KG1 (cell line): ENCODE measurements around the gene ESPN.
"Not testable (repeated sequence)": the region's sequence is repeated elsewhere in the genome, so short reads cannot be mapped to it uniquely, and the experiment has no call there.

Experiments
- DNase-seq: peaks from one replicate; lab custom pipeline; 2025; lab: John Stamatoyannopoulos, UW

Gene ESPN

GRCh38 chr1:6424619-6425593 is at the start of gene ESPN:
TSS of gene ESPN (plus strand) at chr1:6424776. CDS start at chr1:6424956, 180 bp downstream.
- no peak for DNase-seq

GRCh38 chr1:6378096-6378746 is 46.4 kb upstream of the ESPN start:
- no peak for DNase-seq

- DNase-seq, result no peak
Observed at GRCh38 chr1:6380037-6380436, 44.5 kb upstream of the ESPN start.

GRCh38 chr1:6384135-6384534 is 40.4 kb upstream of the ESPN start:
- no peak for DNase-seq

GRCh38 chr1:6384962-6385361 is 39.6 kb upstream of the ESPN start:
- no peak for DNase-seq

GRCh38 chr1:6385488-6386191 is 38.9 kb upstream of the ESPN start:
- DNase-seq, result no peak

- no peak for DNase-seq
Observed at GRCh38 chr1:6386371-6386949, 38.1 kb upstream of the ESPN start.

- DNase-seq, result no peak
Observed at GRCh38 chr1:6389971-6390370, 34.6 kb upstream of the ESPN start.

GRCh38 chr1:6391951-6392808 is 32.4 kb upstream of the ESPN start:
- no peak for DNase-seq

- DNase-seq, result no peak
Observed at GRCh38 chr1:6392809-6393399, 31.7 kb upstream of the ESPN start.

- DNase-seq, result peak; percentile 73
Observed at GRCh38 chr1:6393400-6394187, 31.0 kb upstream of the ESPN start, which contains the start of gene ACOT7. TSS of gene ACOT7 (minus strand) at chr1:6393767. CDS start at chr1:6393399, 368 bp downstream.

- not testable (repeated sequence) for DNase-seq
Observed at GRCh38 chr1:6395130-6395529, 29.4 kb upstream of the ESPN start.

- DNase-seq, result not testable (repeated sequence)
Observed at GRCh38 chr1:6395781-6396244, 28.8 kb upstream of the ESPN start.

- no peak for DNase-seq
Observed at GRCh38 chr1:6396998-6397397, 27.6 kb upstream of the ESPN start.

- DNase-seq, result no peak
Observed at GRCh38 chr1:6397844-6398441, 26.6 kb upstream of the ESPN start.

GRCh38 chr1:6399294-6399693 is 25.3 kb upstream of the ESPN start:
- no peak for DNase-seq

GRCh38 chr1:6401673-6402072 is 22.9 kb upstream of the ESPN start:
- DNase-seq, result no peak

- no peak for DNase-seq
Observed at GRCh38 chr1:6408023-6408422, 16.6 kb upstream of the ESPN start.

GRCh38 chr1:6409053-6409452 is 15.5 kb upstream of the ESPN start:
- DNase-seq, result no peak
